Fibroblast of the aortic adventitia (primary cell): Measurements from ENCODE around the gene CCL18. TPM values are rescaled to one million over a fixed set of nuclear protein-coding genes. Genes with fewer than 3 reads are reported as not detected.

Experiments
- DNase-seq: peaks from one replicate; pipeline ENCODE4 v3.0.0-alpha.2; 2010; ENCODE audit warnings: low read depth
- H3K4me3 ChIP-seq: 2 replicates; pipeline ENCODE4 v1.5.1; 2011; ENCODE audit warnings: low read depth, mild to moderate bottlenecking, control low read depth, low read length, moderate library complexity
- total RNA-seq: library from RNA; depleted of rRNA; stranded (reverse); fragments of >200 nt; gene quantifications from 2 replicates; pipeline ENCODE4 v1.2.3, GENCODE V29; 2012; ENCODE audit warnings: low replicate concordance
- TF ChIP-seq, protein P1 (sequence below): IDR thresholded peaks from 2 replicates; pipeline ENCODE4 v1.5.1; 2011; ENCODE audit warnings: mild to moderate bottlenecking, low read length, control low read depth, inconsistent platforms; ENCODE audit not compliant: insufficient read depth

The CCL18 gene
- total RNA-seq, 1 donor = not detected

DNA sequence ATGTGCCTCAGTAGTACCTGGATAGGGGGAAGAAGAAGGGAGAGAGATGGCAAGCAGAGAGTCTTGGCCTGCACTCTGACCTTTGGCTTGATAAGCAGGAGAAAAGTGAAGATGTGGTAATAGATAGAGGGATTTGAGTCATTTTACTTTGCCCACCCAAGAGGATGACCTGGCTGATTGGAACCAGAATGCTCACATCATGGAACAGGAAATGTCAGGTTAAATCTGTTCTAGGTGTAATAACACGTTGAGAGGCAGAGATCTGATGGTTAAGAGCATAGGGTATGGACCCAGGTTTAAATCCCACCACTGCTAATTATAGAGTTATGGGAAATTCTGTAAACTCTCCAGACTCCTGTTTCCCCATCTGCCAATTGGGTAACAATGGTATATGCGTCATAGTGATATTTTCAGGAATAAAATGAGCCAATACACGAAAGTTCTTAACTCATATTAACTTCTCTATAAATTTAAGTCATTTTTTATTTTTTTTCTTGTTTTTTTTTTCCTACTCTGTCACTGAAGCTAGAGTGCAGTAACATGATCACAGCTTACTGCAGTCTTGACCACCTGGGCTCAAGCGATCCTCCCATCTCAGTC, 8.1 kb upstream of the CCL18 start:
- H3K4me3 ChIP-seq = no peak overlapping the region
- no peak for DNase-seq
- TF ChIP-seq, protein P1, sequence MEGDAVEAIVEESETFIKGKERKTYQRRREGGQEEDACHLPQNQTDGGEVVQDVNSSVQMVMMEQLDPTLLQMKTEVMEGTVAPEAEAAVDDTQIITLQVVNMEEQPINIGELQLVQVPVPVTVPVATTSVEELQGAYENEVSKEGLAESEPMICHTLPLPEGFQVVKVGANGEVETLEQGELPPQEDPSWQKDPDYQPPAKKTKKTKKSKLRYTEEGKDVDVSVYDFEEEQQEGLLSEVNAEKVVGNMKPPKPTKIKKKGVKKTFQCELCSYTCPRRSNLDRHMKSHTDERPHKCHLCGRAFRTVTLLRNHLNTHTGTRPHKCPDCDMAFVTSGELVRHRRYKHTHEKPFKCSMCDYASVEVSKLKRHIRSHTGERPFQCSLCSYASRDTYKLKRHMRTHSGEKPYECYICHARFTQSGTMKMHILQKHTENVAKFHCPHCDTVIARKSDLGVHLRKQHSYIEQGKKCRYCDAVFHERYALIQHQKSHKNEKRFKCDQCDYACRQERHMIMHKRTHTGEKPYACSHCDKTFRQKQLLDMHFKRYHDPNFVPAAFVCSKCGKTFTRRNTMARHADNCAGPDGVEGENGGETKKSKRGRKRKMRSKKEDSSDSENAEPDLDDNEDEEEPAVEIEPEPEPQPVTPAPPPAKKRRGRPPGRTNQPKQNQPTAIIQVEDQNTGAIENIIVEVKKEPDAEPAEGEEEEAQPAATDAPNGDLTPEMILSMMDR = no peak

DNA sequence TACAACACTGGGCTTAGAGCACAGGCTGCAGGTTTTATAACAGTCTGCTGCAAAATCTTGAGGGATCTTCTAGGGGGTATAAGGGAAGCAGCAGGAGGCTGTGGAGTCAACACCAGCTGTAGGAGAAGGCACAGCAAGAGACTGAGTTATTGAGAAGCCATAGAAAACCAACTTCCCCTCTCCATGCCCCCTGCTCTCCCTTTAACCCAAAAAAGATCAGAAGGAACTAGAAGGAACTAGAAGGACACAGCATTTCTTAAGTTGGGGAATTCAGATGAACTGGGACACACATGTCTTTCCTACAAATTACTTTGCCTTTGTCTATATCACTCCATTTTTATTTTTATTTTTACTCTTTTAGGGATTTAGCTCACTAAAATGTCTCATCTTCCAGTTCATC, 6.2 kb upstream of the CCL18 start:
- TF ChIP-seq, protein P1 = no peak
- DNase-seq = no peak
- H3K4me3 ChIP-seq = no peak overlapping the region

DNA sequence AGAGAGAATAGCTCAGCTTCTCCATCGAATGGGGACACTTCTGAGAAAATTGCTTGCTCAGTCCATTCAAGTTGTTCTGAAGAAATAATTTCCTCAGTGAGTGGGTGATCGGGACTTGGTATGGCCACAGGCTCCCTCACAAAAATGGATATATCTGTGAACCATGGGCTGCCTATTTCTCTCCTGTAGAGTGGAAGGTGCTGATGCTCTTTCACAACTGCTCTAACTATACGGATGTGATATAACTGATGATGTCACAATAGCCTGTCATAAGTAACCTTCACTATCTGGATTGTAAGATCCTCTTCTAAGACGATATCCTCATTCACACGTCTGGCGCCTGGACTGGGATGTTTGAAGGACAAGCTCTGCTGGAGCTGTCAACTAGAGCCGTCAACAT, 4.7 kb upstream of the CCL18 start:
- no peak for DNase-seq
- no peak overlapping the region for H3K4me3 ChIP-seq
- TF ChIP-seq, protein P1 = no peak

DNA sequence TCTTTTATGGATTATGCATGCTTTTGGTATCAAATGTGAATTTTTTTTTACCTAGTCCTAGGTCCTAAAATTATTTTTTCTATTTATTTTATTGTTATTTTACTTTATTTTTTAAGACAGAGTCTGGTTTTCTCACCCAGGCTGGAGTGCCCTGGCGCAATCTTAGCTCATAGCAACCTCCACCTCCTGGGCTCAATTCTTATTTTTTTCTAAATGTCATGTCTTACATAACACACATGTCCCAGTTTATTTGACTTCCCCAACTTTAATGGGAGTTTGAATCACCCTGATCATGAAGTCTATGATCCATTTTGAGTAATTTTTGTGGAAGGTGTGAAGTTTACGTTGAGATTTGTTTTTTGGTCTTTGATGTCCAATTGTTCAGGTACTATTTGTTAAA, 3.3 kb upstream of the CCL18 start:
- TF ChIP-seq, protein P1 = no peak
- no peak overlapping the region for H3K4me3 ChIP-seq
- DNase-seq = no peak

DNA sequence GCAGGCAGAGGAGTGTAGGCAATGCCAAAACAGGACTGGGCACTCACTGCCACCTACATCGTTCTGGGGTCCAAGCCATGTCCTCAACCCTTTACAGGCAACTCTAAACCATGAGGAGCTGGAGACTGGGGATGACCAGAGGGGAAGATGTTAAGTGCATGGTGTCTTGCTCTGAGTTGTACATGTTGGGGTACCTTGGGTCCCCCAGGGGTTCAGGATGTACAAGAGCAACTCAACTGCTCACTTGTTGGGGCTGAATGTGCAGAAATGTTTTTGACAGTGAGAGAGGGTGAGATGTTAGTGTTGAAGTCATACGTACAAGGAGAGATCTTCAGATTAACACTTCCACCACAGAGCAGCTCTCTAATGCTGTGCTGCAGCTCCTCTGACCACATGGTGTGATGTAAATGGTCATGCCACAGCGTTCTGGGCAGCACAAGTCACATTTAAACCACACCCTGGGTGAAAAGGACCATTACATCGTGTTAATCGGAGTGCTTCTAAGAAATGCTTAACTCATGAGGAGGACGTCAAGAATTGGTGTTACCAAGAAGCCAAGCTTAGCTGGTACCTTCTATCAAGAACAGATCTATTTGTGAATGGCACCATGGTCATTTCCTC, 2.4 kb downstream of the CCL18 start:
- no peak overlapping the region for H3K4me3 ChIP-seq
- TF ChIP-seq, protein P1 = no peak
- no peak for DNase-seq

DNA sequence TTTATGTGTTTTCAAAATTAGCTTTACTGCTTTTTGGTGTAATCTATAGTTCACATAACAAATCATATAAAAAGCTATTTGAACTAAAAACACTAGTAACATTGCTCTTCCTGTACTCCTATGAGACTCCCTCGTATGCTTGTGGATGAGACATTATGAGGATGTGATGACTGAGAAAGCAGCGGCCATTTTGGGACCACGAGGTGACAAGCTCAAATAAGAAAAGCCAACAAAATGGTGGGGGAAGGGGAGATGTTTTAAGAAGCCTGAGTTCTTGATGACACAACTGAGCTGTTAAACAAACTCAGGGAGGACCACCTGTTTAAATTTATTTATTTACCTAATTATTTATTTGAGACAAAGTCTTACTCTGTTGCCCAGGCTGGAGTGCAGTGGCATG, 4.5 kb downstream of the CCL18 start:
- TF ChIP-seq, protein P1 = no peak
- no peak overlapping the region for H3K4me3 ChIP-seq
- no peak for DNase-seq

DNA sequence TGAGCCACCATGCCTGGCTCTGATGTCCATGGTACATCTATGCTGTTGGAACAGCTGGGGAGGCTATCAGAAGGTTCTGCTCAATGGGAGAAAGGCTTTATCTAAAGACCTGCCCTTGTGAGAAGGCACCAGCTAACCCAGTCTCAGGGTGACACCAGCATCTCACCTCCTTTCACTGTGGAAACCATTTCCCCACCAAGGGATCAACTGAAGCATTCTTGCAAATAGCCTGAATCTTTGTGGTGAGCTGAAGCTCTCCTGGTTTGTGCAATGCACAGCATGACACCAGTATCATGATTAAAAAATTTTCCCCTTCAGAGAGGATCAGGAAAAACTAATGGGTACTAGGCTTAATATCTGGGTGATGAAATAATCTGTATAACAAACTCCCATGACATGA, 5.1 kb downstream of the CCL18 start:
- no peak for DNase-seq
- H3K4me3 ChIP-seq = no peak overlapping the region
- TF ChIP-seq, protein P1 = no peak
